Measurements from ENCODE around the gene BCAS3.
A peak's percentile ranks its signal among the peaks of the same experiment; 100 is the strongest.

Gene BCAS3

GRCh38 chr17:61251939-61252865 is 574.6 kb downstream of the BCAS3 start:
- DNase-seq (ENCODE audit: low spot score): peak; percentile 78

DNA sequence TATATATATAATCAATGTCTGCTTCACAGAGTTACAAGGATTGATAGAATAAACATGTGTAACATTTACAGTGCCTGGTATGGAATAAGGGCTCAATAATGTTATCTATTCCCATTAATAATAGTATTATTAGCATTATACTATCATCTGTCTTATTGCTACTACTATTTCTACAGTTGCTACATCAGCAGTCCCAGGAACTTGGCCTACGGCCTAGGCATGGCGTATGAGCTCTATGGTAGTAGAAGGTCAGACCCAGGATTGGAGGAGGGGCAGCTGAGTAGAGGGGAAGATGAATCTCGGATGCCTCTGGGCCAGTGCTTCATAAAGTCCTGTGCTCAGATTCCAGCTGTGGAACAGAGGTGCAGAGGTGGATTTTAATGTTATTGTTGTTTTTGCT is 575.7 kb downstream of the BCAS3 start:
- DNase-seq (ENCODE audit: low spot score): no peak

DNA sequence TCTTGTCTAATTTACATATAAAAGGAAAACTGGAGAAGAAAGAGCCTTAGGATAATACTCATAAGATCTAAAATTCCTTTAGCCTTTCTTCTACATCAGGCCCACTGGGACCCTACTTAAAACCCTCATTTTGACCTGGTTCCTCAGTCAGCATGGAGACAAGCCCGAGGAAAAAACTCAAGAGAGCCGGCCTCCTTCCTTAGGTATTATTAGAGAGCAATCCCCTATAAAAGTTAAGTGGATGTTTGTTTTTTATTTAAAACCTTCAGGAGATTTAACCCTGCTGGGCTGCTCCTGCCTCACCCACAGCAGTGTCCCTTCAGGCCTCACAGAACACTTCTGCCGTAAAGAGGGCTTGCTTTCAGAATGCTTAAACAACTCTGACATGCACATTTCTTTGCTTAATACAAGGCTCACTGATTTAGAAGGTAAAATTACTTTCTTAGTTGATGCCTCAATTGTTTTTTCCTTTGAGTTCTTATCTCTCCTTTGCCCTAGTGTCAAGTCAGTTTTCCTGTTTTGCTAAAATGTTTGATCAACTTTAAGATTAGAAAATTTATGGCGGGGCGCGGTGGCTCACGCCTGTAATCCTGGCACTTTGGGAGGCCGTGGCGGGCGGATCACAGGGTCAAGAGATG is 576.4 kb downstream of the BCAS3 start:
- DNase-seq (ENCODE audit: low spot score): no peak

DNA sequence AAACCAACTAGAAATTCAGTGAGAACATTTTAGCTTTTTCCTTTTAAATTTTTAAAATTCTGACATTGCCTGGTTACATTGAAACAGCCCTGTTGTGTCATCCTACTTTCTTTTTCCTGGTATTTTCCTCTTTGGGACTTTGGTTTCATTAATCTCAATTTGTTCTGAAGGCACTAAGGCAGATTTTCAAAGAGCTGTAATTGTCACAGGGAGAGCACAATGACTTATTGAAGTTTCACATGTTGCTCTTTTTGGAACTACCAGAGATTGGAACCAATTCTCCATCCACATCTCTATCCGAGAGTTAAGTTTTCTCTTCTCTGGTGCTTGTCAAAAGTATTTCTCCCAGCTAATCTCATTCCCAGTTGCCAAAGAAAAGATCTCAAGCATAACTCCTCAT is 577.3 kb downstream of the BCAS3 start:
- DNase-seq (ENCODE audit: low spot score): no peak

- DNase-seq (ENCODE audit: low spot score): no peak
Measured at GRCh38 chr17:61255647-61256046, 578.0 kb downstream of the BCAS3 start.

GRCh38 chr17:61259360-61259759 is 581.7 kb downstream of the BCAS3 start:
- DNase-seq (ENCODE audit: low spot score): no peak

GRCh38 chr17:61260071-61260797 is 582.6 kb downstream of the BCAS3 start:
- DNase-seq (ENCODE audit: low spot score): no peak

DNA sequence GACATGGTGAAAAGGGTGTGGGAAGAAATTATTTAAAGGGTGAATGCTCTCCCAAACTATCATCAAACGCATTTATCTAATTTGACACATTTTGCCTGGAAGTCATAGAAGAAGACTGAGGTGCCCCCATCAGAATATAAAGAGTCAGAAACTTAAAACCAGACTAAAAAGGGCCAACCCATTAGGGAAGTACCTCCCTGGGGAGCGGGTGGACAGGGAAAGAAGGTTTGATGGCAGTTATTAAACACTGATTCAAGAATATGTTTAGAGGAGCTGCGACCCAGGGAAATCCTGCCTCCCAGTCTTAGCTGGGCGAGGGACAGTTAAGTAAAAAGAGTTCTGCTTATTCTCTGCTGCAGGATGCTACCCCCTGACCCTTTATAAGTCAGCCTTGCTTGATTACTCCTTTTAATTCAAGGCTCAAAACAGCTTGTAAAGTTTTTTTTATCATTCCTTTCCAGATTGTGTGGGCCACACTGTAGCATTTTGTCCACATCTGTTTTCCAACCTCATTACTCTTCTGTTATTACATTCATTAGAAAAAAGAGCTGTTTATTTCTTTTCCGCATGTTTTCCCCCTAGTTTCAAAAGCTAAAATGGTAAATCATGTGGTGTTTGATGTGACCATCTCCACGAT is 583.5 kb downstream of the BCAS3 start:
- no peak for DNase-seq (ENCODE audit: low spot score)

DNA sequence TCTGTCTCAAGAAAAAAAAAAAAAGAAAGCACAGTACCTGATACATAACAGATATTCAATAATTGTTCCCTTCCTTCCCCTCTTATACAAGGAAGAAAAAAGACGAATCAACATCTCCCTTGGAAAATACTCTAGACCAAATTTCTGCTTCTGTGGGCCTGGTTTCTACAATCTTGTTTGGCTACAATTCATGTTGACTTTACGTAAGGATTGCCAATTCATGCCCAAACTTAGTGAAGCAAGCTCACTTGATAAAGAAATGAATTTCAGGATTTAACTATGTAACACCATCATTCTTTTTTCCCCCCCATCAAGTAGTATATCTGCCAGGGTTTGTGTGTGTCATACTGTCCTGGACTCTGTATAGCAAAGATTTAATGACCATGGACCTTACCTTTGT is 587.7 kb downstream of the BCAS3 start:
- no peak for DNase-seq (ENCODE audit: low spot score)

GRCh38 chr17:61267847-61268246 is 590.2 kb downstream of the BCAS3 start:
- no peak for DNase-seq (ENCODE audit: low spot score)

- no peak for DNase-seq (ENCODE audit: low spot score)
Measured at GRCh38 chr17:61275395-61275794, 597.7 kb downstream of the BCAS3 start.

GRCh38 chr17:61276806-61277205 is 599.2 kb downstream of the BCAS3 start:
- DNase-seq (ENCODE audit: low spot score): no peak

- no peak for DNase-seq (ENCODE audit: low spot score)
Measured at GRCh38 chr17:61279476-61280145, 602.0 kb downstream of the BCAS3 start.

DNA sequence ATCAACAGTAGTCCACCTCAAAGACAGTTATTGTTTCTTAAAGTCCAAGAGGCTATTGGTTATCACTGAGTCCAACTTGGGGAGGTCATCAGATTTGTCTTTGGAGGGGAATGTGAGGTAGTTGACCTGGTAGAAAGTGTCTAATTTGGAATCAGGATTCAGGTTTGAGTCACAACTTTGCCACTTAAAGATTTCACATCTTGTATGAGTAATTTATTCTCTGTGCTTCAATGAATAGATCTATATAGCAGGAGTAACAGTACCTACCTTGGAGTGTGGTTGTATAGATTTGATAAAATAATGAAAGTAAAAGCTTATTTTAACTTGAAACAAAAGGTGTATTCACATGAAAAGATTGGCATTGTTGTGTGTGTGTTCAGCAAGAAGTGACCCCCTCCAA is 602.7 kb downstream of the BCAS3 start:
- no peak for DNase-seq (ENCODE audit: low spot score)

- DNase-seq (ENCODE audit: low spot score): no peak
Measured at GRCh38 chr17:61280851-61281250, 603.2 kb downstream of the BCAS3 start.

DNA sequence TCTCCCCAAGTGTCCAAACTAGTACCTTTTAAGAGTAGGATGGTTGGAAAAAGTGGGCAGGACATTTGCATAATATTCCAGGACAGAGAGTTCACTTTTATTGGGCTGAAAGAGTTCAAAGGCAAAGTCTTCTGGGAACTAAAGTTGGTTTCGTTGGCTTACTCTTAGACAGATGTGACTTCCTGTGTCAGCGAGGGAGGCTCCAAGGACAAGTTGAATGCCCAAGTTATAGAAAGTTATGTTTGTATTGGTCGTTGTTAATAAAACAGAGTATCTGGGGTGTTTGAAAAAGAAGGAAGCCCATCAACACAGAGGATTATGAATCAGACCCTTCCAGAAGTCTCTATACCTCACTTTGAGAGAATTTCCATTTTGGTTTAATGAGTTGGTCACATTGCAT is 604.7 kb downstream of the BCAS3 start:
- no peak for DNase-seq (ENCODE audit: low spot score)

- no peak for DNase-seq (ENCODE audit: low spot score)
Measured at GRCh38 chr17:61283043-61283442, 605.4 kb downstream of the BCAS3 start.

GRCh38 chr17:61284174-61284573 is 606.5 kb downstream of the BCAS3 start:
- DNase-seq (ENCODE audit: low spot score): no peak

DNA sequence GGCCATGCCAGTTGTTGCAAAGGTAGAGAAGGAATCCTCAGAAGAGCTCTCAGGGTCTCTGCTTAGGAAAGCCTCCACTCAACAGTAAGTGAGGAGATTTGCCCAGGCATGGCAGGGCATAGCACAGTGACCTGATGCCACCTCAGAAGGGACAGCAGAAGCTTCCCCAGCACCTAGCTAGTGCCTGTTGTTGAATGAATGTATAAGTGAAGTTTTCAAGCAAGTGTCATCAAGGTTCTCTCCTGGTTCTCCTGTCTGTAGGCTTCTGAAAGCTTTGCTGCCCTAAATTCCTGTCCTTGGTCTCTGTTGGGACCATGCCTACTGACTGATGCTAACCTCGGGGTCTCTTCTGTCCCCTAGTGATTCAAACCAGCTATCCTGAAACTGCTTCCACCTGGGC is 607.1 kb downstream of the BCAS3 start:
- DNase-seq (ENCODE audit: low spot score): no peak

GRCh38 chr17:61285526-61286320 is 608.1 kb downstream of the BCAS3 start:
- no peak for DNase-seq (ENCODE audit: low spot score)

GRCh38 chr17:61286449-61286848 is 608.8 kb downstream of the BCAS3 start:
- no peak for DNase-seq (ENCODE audit: low spot score)

All from COLO829 (cell line).